Hepatocyte (in vitro differentiated cells): ENCODE data around the gene MYO1A.

Experiments
- EZH2 ChIP-seq: fragments of 200-600 bp; sonication (generic); IDR thresholded peaks from 2 replicates; pipeline ENCODE4 v1.6.1; 2016; ENCODE audit warnings: antibody characterized with exemption, mild to moderate bottlenecking, borderline replicate concordance
- EZH2phosphoT487 ChIP-seq: fragments of 200-600 bp; sonication (generic); IDR thresholded peaks from one replicate; pipeline ENCODE4 v1.6.1; 2018; ENCODE audit warnings: antibody characterized with exemption, mild to moderate bottlenecking, low read depth, moderate library complexity; ENCODE audit not compliant: unreplicated experiment, severe bottlenecking
- TF ChIP-seq, protein P1 (sequence below): fragments of 200-600 bp; sonication (generic); IDR thresholded peaks from 2 replicates; pipeline ENCODE4 v1.5.1; 2016; ENCODE audit warnings: antibody characterized with exemption, mild to moderate bottlenecking; ENCODE audit not compliant: poor library complexity

DNA sequence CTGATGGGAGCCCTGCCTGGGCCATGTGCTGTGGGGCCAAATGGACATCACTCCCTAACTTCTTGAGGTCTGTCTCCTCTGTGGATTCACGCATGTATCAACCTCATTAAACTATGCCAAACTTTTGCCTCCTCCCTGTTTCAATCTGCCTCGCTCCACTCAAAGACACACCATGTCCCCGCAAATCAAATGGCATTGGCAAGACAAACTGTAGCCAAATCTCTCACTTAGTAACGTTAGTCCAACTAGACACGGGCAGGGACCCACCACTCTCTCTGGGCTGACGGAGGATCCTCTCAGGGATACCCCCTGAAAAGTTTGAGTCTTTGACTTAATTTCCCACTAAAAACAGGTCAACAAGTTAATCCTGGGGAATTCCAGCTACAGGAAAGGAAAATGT lies 51.6 kb downstream of the MYO1A start:
- TF ChIP-seq EZH2phosphoT487 (no peak), EZH2 (no peak)
- TF ChIP-seq, protein P1, sequence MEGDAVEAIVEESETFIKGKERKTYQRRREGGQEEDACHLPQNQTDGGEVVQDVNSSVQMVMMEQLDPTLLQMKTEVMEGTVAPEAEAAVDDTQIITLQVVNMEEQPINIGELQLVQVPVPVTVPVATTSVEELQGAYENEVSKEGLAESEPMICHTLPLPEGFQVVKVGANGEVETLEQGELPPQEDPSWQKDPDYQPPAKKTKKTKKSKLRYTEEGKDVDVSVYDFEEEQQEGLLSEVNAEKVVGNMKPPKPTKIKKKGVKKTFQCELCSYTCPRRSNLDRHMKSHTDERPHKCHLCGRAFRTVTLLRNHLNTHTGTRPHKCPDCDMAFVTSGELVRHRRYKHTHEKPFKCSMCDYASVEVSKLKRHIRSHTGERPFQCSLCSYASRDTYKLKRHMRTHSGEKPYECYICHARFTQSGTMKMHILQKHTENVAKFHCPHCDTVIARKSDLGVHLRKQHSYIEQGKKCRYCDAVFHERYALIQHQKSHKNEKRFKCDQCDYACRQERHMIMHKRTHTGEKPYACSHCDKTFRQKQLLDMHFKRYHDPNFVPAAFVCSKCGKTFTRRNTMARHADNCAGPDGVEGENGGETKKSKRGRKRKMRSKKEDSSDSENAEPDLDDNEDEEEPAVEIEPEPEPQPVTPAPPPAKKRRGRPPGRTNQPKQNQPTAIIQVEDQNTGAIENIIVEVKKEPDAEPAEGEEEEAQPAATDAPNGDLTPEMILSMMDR: no peak
